ENCODE results near the gene SEMA4A.

- no peak for TF ChIP-seq POLR2AphosphoS5 (IDR thresholded peaks at IDR 0.05; ENCODE audit: low read depth, low read length)
- TF ChIP-seq FOXP2 (optimal IDR thresholded peaks at IDR 0.05; ENCODE audit: borderline replicate concordance, extremely low read depth, extremely low read length, insufficient read depth), result no peak
- no peak for TF ChIP-seq TAF1 (IDR thresholded peaks at IDR 0.05; ENCODE audit: borderline replicate concordance, insufficient read depth, low read length)
- TF ChIP-seq REST (IDR thresholded peaks at IDR 0.05; ENCODE audit: insufficient read depth in 1 of 2, low read depth in 2 of 2, low read length in 2 of 2), result no peak
Measured at GRCh38 chr1:156162430-156163037, 9.1 kb downstream of the SEMA4A start.

Measured in PFSK-1 (cell line).